PC-9 (cell line): ENCODE data around the gene SYNGR2.

ENCODE experiments used
- CTCF ChIP-seq: fragments of 200-600 bp; sonication (generic); conservative IDR thresholded peaks from 2 replicates; pipeline ENCODE4 v1.6.1; 2017; ENCODE audit warnings: mixed run types, antibody characterized with exemption, mild to moderate bottlenecking, moderate library complexity
- EZH2 ChIP-seq: fragments of 200-600 bp; sonication (generic); IDR thresholded peaks from 2 replicates; pipeline ENCODE4 v1.8.0; 2017; ENCODE audit warnings: antibody characterized with exemption, low read depth

- TF ChIP-seq CTCF (no peak), EZH2 (no peak)
These were observed 37.9 kb downstream of the SYNGR2 start for GRCh38 chr17:78206298-78206697.
